ENCODE results near the gene OR2T27.
"Not testable (repeated sequence)": the region's sequence is repeated elsewhere in the genome, so short reads cannot be mapped to it uniquely, and the experiment has no call there.

The OR2T27 gene

GRCh38 chr1:248641583-248641982 lies 13.7 kb downstream of the OR2T27 start:
- H3K9me3 ChIP-seq (ENCODE audit: low read length); H3K79me2 ChIP-seq (ENCODE audit: insufficient read depth, low read length); H2AFZ ChIP-seq (ENCODE audit: low read length); H4K20me1 ChIP-seq (ENCODE audit: insufficient read depth, low read length); H3K27me3 ChIP-seq (ENCODE audit: insufficient read depth, low read length); H3K4me2 ChIP-seq (ENCODE audit: low read length); H3K4me1 ChIP-seq (ENCODE audit: insufficient read depth, low read length, severe bottlenecking); H3K27ac ChIP-seq (ENCODE audit: low read depth, low read length, poor library complexity, severe bottlenecking); H3F3A ChIP-seq (ENCODE audit: insufficient read depth, low read length); H3K4me3 ChIP-seq (ENCODE audit: low read depth, low read length, poor library complexity, severe bottlenecking); H3K9ac ChIP-seq (ENCODE audit: low read length); H3K9me2 ChIP-seq (ENCODE audit: low read depth, low read length); H3K36me3 ChIP-seq (ENCODE audit: insufficient read depth, low read length): not testable (repeated sequence)

- not testable (repeated sequence) for H3K4me2 ChIP-seq (ENCODE audit: low read length); H3K36me3 ChIP-seq (ENCODE audit: insufficient read depth, low read length); H3K4me1 ChIP-seq (ENCODE audit: insufficient read depth, low read length, severe bottlenecking); H3K27me3 ChIP-seq (ENCODE audit: insufficient read depth, low read length); H3K9me2 ChIP-seq (ENCODE audit: low read depth, low read length); H3K9ac ChIP-seq (ENCODE audit: low read length); H2AFZ ChIP-seq (ENCODE audit: low read length); H3F3A ChIP-seq (ENCODE audit: insufficient read depth, low read length); H3K9me3 ChIP-seq (ENCODE audit: low read length); H3K27ac ChIP-seq (ENCODE audit: low read depth, low read length, poor library complexity, severe bottlenecking); H4K20me1 ChIP-seq (ENCODE audit: insufficient read depth, low read length); H3K4me3 ChIP-seq (ENCODE audit: low read depth, low read length, poor library complexity, severe bottlenecking); H3K79me2 ChIP-seq (ENCODE audit: insufficient read depth, low read length)
Measured at GRCh38 chr1:248640906-248641305, 14.4 kb downstream of the OR2T27 start.

GRCh38 chr1:248639652-248640051 lies 15.7 kb downstream of the OR2T27 start:
- H3K4me1 ChIP-seq (ENCODE audit: insufficient read depth, low read length, severe bottlenecking); H3K79me2 ChIP-seq (ENCODE audit: insufficient read depth, low read length); H3K4me2 ChIP-seq (ENCODE audit: low read length); H2AFZ ChIP-seq (ENCODE audit: low read length); H3K27ac ChIP-seq (ENCODE audit: low read depth, low read length, poor library complexity, severe bottlenecking); H3K27me3 ChIP-seq (ENCODE audit: insufficient read depth, low read length); H3K9ac ChIP-seq (ENCODE audit: low read length); H4K20me1 ChIP-seq (ENCODE audit: insufficient read depth, low read length); H3K36me3 ChIP-seq (ENCODE audit: insufficient read depth, low read length); H3K9me3 ChIP-seq (ENCODE audit: low read length); H3K4me3 ChIP-seq (ENCODE audit: low read depth, low read length, poor library complexity, severe bottlenecking); H3K9me2 ChIP-seq (ENCODE audit: low read depth, low read length); H3F3A ChIP-seq (ENCODE audit: insufficient read depth, low read length): not testable (repeated sequence)

GRCh38 chr1:248636612-248637011 lies 18.7 kb downstream of the OR2T27 start:
- H3K4me1 ChIP-seq (ENCODE audit: insufficient read depth, low read length, severe bottlenecking); H3K4me3 ChIP-seq (ENCODE audit: low read depth, low read length, poor library complexity, severe bottlenecking); H3K4me2 ChIP-seq (ENCODE audit: low read length); H2AFZ ChIP-seq (ENCODE audit: low read length); H4K20me1 ChIP-seq (ENCODE audit: insufficient read depth, low read length); H3K9ac ChIP-seq (ENCODE audit: low read length); H3K36me3 ChIP-seq (ENCODE audit: insufficient read depth, low read length); H3K79me2 ChIP-seq (ENCODE audit: insufficient read depth, low read length); H3K27ac ChIP-seq (ENCODE audit: low read depth, low read length, poor library complexity, severe bottlenecking); H3K9me2 ChIP-seq (ENCODE audit: low read depth, low read length); H3K9me3 ChIP-seq (ENCODE audit: low read length); H3F3A ChIP-seq (ENCODE audit: insufficient read depth, low read length); H3K27me3 ChIP-seq (ENCODE audit: insufficient read depth, low read length): not testable (repeated sequence)

GRCh38 chr1:248634991-248635390 lies 20.3 kb downstream of the OR2T27 start, which contains the start of gene OR2T11:
TSS of gene OR2T11 (minus strand) at chr1:248635091. CDS start at chr1:248627128, 7,963 bp downstream.
- not testable (repeated sequence) for H3K4me2 ChIP-seq (ENCODE audit: low read length); H3K79me2 ChIP-seq (ENCODE audit: insufficient read depth, low read length); H3K27me3 ChIP-seq (ENCODE audit: insufficient read depth, low read length); H4K20me1 ChIP-seq (ENCODE audit: insufficient read depth, low read length); H3K9ac ChIP-seq (ENCODE audit: low read length); H3K9me3 ChIP-seq (ENCODE audit: low read length); H3F3A ChIP-seq (ENCODE audit: insufficient read depth, low read length); H3K4me1 ChIP-seq (ENCODE audit: insufficient read depth, low read length, severe bottlenecking); H3K27ac ChIP-seq (ENCODE audit: low read depth, low read length, poor library complexity, severe bottlenecking); H3K4me3 ChIP-seq (ENCODE audit: low read depth, low read length, poor library complexity, severe bottlenecking); H2AFZ ChIP-seq (ENCODE audit: low read length); H3K36me3 ChIP-seq (ENCODE audit: insufficient read depth, low read length); H3K9me2 ChIP-seq (ENCODE audit: low read depth, low read length)
